Measurements from ENCODE around the gene ZNF710. TPM values are rescaled to one million over a fixed set of nuclear protein-coding genes. Genes with fewer than 3 reads are reported as not detected.

Gene ZNF710
- total RNA-seq, 1 experiment from 2014 or later, result 10.0 TPM

- intact Hi-C loops (cut with micrococcal nuclease), result no loop called here
- ChIA-PET POLR2A (no interaction called here), CTCF (no interaction called here), RAD21 (ENCODE audit: low non-redundant PET in 1 of 2, low total read pairs in 2 of 2, uncharacterized antibody in 2 of 2, unreplicated experiment in 2 of 2) (no interaction called here)
- no peak for ATAC-seq
- no peaks in the 10 kb centered on the region for H3K4me1 ChIP-seq (ENCODE audit: control insufficient read depth in 1 of 2, insufficient read depth in 2 of 2, low read length in 2 of 2)
- no peak overlapping the region for H2AFZ ChIP-seq (ENCODE audit: low read depth, low read length, poor library complexity, severe bottlenecking)
- no peaks in the 10 kb centered on the region for H3K36me3 ChIP-seq (ENCODE audit: control insufficient read depth in 1 of 2, insufficient read depth in 2 of 2, low read length in 2 of 2)
- DNase-seq (ENCODE audit: low read depth, low spot score), result no peak
- H3K27ac ChIP-seq (ENCODE audit: low read depth, low read length), result no peak overlapping the region
- H3K9ac ChIP-seq (ENCODE audit: low read length), result no peak overlapping the region
- H3K27me3 ChIP-seq (ENCODE audit: insufficient read depth, low read length), result no peaks in the 10 kb centered on the region
- peaks cover 4 to 10% of the 10 kb centered on the region in 2 experiments; a peak in 2 of 4 replicates for H3K9me3 ChIP-seq (ENCODE audit: control insufficient read depth in 1 of 2, insufficient read depth in 1 of 2, low read depth in 1 of 2, low read length in 2 of 2)
- TF ChIP-seq CEBPB (IDR thresholded peaks at IDR 0.05; ENCODE audit: low read depth) (no peak), ELF1 (IDR thresholded peaks at IDR 0.05; ENCODE audit: borderline replicate concordance, low read depth) (no peak), ZNF274 (IDR thresholded peaks at IDR 0.05; ENCODE audit: low read depth, low read length) (no peak)
- no peaks in the 10 kb centered on the region for H4K20me1 ChIP-seq (ENCODE audit: insufficient read depth)
- BruUV-seq (replicated peaks), result no TSS peak
- H3K4me3 ChIP-seq (replicated peaks in 1 of 2; ENCODE audit: low read depth in 1 of 2, low read length in 2 of 2), result no peak overlapping the region
- H3K9me2 ChIP-seq (ENCODE audit: insufficient read depth), result no peaks in the 10 kb centered on the region
- H3K4me2 ChIP-seq (ENCODE audit: low read length), result no peak overlapping the region
- no peaks in the 10 kb centered on the region for H3K79me2 ChIP-seq (ENCODE audit: insufficient read depth, low read length)
Measured at GRCh38 chr15:90113166-90113565, 112.0 kb downstream of the ZNF710 start.

- H3K79me2 ChIP-seq (ENCODE audit: insufficient read depth, low read length), result no peaks in the 10 kb centered on the region
- no peaks in the 10 kb centered on the region for H3K36me3 ChIP-seq (ENCODE audit: control insufficient read depth in 1 of 2, insufficient read depth in 2 of 2, low read length in 2 of 2)
- intact Hi-C loops (cut with micrococcal nuclease), result no loop called here
- no peak overlapping the region for H3K4me3 ChIP-seq (replicated peaks in 1 of 2; ENCODE audit: low read depth in 1 of 2, low read length in 2 of 2)
- DNase-seq (ENCODE audit: low read depth, low spot score) (no peak), ATAC-seq (no peak)
- no peaks in the 10 kb centered on the region for H3K4me1 ChIP-seq (ENCODE audit: control insufficient read depth in 1 of 2, insufficient read depth in 2 of 2, low read length in 2 of 2)
- ChIA-PET POLR2A (no interaction called here), CTCF (no interaction called here), RAD21 (ENCODE audit: low non-redundant PET in 1 of 2, low total read pairs in 2 of 2, uncharacterized antibody in 2 of 2, unreplicated experiment in 2 of 2) (no interaction called here)
- no peaks in the 10 kb centered on the region for H3K9me2 ChIP-seq (ENCODE audit: insufficient read depth)
- peaks cover 4 to 10% of the 10 kb centered on the region in 2 experiments; a peak in 2 of 4 replicates for H3K9me3 ChIP-seq (ENCODE audit: control insufficient read depth in 1 of 2, insufficient read depth in 1 of 2, low read depth in 1 of 2, low read length in 2 of 2)
- BruUV-seq (replicated peaks), result no TSS peak
- no peaks in the 10 kb centered on the region for H4K20me1 ChIP-seq (ENCODE audit: insufficient read depth)
- H3K27me3 ChIP-seq (ENCODE audit: insufficient read depth, low read length), result no peaks in the 10 kb centered on the region
- H3K4me2 ChIP-seq (ENCODE audit: low read length), result no peak overlapping the region
- H3K9ac ChIP-seq (ENCODE audit: low read length), result no peak overlapping the region
- no peak for TF ChIP-seq SP1 (IDR thresholded peaks at IDR 0.05; ENCODE audit: low read depth)
- peak; percentile 91; the same call in 1 of the 2 replicates for TF ChIP-seq CBX3 (IDR thresholded peaks at IDR 0.05; ENCODE audit: low read depth)
- no peak for TF ChIP-seq MAX (IDR thresholded peaks at IDR 0.05)
- no peak for TF ChIP-seq YY1 (IDR thresholded peaks at IDR 0.05; ENCODE audit: extremely low read depth, insufficient replicate concordance, low read depth, low read length)
- TF ChIP-seq FOSL1 (IDR thresholded peaks at IDR 0.05; ENCODE audit: low read depth), result no peak
- no peak for TF ChIP-seq ATF3 (IDR thresholded peaks at IDR 0.05)
- no peak overlapping the region for H2AFZ ChIP-seq (ENCODE audit: low read depth, low read length, poor library complexity, severe bottlenecking)
- no peak overlapping the region for H3K27ac ChIP-seq (ENCODE audit: low read depth, low read length)
Measured at GRCh38 chr15:90114451-90114901, 113.4 kb downstream of the ZNF710 start.
